HG02973 (cell line): Measurements from ENCODE around the gene CCL28.
"Not testable (repeated sequence)": the region's sequence is repeated elsewhere in the genome, so short reads cannot be mapped to it uniquely, and the experiment has no call there.

Experiments
- ATAC-seq: cut with Tn5 transposase; IDR thresholded peaks from one replicate; pipeline ENCODE4 v1.9.1; 2021; ENCODE audit warnings: moderate library complexity; ENCODE audit not compliant: unreplicated experiment

The CCL28 gene

DNA sequence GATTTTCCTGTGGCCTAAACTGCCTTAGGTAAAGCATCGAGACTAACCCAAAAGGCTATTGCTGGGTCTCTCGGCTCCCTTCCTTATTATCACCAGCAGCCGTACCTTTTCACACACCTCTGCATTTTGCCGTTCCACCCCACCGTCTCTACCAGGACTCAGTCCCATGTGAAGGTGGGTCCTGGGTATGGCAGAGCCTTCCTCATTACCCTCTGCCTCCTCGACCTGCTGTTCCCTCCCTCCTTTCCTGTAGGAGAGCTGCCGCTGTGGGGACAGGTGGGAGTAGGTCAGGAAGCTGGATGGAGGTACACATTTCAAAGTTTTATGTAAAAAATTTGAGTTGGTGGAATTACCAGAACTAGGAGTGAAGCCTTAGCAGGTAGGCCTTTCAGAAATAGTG is 1.8 kb downstream of the CCL28 start:
- no peak for ATAC-seq

DNA sequence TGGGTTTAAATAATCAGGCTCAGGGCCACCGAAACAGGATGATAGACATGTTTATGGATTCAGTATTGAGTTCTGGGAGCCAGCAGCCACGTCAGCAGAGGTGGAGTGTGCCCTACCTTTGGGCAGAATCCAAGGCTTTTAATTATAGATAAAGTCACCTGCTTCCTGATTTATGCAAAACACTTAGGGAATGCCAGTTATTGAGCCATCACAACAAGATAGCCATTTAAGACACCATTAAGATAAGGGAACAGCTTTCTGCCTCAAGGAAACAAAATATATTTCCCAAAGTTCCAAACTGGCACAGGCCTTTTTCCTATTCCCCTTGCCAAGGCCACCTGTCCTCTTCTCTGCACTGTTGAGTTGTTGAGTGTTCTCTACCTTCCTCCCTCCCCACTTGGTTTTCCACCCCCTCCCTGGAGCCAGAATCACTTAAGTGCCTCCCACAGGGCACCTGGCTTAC is 2.4 kb downstream of the CCL28 start:
- ATAC-seq, result no peak

DNA sequence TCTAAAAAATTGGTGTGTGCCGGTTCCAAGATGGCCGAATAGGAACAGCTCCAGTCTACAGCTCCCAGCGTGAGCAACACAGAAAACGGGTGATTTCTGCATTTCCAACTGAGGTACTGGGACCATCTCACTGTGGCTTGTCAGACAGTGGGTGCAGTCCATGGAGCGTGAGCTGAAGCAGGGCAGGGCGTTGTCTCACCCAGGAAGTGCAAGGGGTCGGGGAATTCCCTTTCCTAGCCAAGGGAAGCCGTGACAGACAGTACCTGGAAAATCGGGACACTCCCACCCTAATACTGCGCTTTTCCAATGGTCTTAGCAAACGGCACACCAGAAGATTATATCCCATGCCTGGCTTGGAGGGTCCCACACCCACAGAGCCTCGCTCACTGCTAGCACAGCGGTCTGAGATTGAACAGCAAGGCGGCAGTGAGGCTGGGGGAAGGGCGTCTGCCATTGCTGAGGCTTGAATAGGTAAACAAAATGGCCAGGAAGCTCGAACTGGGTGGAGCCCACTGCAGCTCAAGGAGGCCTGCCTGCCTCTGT is 9.6 kb downstream of the CCL28 start:
- ATAC-seq, result not testable (repeated sequence)

DNA sequence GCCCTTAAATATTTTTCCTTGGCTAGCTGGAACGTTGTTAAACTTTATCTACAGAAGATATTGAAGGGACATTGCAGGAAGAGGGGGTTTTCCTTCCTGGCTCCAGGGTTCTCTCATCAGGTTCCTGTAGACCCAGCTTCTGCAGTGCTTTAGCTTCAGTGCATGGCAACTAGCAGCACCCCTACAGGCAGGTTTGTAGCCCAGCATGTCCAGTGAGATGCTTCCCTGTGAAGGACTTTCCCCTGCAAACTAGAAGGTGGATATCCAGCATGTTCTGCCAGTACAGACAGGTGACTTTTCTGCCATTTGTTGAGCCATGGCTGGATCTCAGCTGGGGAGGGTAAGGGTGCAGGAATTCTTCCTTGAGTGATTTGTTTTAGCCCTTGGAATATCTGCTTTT is 10.4 kb downstream of the CCL28 start:
- ATAC-seq, result no peak

DNA sequence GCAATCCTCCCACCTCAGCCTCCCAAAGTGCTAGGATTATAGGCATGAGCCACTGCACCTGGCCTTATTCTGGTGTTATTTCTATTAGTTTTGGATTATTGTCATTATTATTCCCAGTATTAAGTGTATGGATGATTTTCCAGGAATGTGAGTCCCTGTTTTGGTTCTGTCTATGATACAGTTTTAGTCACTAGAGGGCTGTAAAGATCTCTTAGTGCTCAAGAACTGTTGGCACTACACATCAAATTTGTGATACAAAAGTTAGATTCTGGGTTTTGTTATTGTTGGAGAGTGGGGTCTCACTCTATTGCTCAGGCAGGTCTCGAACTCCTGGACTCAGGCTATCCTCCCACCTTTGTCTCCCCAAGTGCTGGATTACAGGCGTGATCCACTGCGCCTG is 12.1 kb downstream of the CCL28 start:
- ATAC-seq, result no peak

DNA sequence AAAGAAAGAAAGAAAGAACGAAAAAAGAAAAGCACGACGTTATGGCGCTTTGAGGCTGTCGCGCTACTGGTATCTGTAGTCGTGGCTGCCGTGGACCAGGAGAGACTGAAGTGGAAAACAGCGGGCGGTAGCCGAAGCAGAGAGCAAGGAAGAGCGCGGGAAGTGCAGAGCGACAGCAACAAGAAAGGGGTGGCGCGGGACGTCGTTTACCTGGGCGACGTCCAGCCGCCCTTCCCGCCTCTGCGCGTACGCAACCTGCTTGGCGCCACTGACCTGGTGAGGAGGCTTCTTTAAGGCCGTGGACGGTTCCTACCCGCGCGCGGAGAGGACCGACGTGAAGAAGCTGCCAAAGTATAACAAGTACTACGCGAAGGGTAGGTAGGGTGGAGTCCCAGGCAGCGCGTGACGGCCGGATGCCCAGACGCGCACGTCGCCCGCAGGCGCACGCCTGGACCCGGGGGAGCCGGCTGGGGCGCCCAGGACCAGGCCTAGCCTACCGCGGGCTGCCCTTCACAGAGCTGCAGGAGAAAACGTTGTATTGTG is 15.4 kb downstream of the CCL28 start:
- ATAC-seq, result peak; percentile 86

DNA sequence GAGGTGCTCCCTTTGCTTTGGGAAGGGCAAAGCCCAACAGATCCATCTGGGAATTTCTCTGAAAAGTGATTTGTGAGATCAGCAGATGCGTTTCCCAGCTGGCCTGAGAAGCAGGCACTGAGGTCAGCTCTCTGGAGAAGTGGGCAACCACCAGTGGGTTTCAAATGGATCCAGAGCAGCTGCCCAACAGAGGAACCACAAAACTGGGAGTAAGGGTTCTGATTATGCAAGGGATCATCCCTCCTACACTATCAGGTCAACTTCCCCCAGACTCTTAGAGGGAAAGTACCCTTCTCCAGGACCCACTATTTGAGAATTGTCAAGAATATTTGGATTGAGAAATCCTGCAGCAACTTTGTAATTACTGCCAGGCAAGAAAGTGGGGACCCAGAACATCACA is 21.7 kb downstream of the CCL28 start:
- ATAC-seq, result no peak

DNA sequence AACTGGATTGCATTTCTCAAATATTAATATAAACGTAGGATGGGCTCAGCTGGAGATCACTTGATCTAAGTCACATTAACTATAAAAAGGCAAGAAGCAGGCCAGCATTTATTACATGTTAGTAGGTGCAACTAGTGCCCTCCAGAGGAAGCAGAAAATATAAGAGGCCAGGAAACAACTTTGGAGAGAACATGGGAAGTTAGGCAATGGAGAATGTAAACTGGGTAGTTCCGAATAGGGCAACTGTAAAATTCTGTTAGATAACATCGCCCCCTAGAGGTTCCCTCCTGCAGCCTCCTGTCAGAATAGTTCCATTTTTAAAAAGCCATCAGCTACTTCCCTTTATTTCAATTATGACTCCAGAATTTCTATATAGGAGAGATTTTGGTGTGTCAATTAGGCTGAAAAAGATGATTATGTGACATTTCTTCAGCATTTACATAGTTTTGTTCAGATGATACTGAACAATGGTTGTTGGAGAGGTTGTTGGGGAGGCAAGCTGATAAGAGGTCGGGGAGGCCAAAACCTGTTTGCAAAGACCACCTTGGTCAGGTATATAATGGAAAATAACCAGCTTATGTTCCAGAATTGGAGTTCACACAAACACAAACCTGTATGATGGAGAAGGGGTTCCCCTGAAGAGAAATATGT is 22.4 kb downstream of the CCL28 start:
- no peak for ATAC-seq

DNA sequence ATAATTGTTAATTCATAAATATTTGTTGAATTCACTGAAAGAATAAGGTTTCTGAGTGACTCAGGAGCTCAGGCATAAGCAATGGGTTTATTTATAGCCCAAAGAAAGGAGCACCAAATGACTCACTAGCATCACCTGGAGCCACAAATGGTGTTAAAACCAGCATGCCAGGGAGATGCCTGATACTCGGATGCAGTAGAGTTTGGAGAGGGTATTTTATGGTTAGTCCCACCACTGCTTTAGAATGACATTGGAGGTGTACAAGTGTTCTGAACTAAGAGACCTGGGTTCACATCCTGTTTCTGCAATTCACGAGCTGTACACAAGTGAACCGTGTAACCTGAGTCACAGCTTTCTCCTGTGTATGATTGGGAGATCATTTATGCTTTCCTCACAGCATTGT is 25.2 kb downstream of the CCL28 start:
- ATAC-seq, result peak; percentile 55

DNA sequence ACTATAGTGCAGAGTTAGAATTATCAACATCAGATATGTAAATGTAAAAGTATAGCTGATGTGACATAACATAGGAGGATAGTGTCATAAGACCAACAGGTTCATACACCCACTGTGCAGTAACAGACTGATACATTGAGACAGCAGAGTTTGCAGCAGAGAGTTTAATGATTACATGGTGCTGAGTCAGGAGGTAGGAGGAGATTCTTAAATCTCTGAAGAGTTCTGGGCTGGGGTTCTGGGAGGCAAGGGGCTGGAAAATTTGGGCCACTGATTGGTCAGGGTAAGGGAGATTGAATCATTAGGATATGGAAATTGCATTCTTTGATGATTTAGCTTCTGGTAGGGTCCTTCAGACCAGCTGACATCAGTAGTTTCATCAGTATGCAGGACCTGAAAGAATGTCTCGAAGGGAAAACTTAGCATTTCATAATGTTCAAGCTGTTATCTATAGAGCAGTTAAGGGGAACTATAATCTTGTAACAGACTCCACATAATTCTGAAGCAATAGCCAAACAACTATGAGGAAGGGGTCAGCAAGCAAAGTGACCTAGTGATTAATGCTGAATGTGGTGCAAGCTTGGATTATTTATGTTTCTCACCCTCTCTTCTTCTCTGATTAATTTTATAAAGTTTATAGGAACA is 35.6 kb downstream of the CCL28 start:
- ATAC-seq, result no peak

DNA sequence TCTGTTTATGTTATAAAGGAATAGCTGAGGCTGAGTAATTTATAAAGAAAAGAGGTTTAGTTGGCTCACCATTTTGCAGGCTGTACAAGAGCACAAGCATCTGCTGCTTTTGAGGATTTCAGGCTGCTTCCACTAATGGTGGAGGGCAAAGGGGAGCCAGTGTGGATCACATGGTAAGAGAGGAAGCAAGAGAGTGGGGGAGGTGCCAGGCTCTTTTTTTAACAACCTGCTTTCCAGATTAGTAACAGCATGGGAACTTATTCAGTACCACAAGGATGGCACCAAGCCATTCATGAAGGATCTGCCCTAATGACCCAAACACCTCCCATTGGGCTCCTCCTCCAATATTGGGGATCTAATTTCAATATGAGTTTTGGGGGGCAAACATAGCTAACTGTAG is 40.4 kb downstream of the CCL28 start:
- ATAC-seq, result no peak

DNA sequence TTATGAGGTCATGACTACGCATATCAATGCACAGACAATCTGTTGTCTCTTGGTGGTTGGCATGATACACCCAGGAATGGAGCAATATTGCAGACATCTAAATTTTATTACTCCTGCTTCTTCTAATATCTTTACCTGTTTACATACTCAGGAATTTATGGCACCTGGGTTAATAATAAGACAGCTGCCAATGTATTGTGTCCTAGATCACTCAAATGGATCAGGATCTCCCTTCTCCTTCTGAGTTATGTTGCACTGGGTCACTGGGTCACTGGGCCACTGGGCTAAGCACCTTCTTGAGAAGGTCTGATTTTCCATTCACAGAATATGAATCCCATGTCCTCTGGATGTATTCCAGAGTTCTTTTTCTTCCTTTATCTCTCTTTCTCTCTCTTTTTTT is 41.8 kb downstream of the CCL28 start:
- no peak for ATAC-seq

DNA sequence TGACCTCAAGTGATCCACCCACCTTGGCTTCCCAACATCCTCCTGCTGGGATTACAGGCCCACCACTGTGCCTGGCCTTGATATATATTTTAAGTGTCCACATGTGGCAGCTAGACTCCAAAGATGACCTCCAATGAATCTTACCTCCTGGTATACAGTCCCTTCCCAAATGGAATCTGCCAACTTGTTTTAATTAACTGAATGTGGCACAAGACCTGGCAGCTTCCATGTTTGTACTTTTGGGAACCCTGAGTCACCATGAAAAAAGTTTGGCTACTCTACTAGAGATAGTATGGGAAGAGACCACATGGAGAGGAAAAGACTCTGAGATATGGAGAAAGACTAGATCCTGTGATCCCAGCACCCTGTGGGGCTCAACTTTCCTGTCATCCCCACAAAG is 42.5 kb downstream of the CCL28 start:
- ATAC-seq, result no peak

DNA sequence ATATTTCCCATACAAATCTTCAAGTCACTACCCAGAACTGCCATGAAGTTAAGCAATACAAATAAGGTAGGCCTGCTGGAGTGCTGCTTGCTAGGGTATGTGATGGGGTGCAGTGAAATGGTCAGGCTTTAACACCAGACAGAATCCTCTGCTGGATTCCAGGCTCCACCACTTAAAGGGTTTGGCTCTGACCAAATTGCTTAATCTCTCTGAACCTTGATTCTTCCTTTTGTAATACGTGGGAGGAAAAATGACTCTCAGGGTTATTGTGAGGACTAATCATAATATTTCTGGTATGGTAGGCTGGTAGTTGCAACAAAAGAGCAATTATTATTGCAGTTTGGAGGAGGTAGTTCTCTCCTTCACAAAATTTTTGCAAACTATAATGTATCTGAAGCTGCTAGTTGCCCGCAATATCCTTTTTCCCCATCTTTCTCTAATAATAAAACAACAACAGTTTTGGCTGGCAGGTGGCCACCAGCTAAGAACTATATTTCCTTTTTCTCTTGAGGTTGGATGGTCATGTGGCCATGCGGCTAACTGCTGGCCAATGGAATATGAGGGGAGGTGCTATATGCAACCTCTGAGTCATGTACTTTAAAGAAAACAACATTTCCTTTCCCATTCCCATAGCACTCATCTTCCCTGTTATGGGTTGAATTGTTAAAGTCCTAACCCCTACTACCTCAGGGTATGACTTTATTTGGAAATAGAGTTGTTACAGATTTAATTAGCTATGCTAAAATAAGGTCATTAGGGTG is 44.1 kb downstream of the CCL28 start:
- no peak for ATAC-seq

DNA sequence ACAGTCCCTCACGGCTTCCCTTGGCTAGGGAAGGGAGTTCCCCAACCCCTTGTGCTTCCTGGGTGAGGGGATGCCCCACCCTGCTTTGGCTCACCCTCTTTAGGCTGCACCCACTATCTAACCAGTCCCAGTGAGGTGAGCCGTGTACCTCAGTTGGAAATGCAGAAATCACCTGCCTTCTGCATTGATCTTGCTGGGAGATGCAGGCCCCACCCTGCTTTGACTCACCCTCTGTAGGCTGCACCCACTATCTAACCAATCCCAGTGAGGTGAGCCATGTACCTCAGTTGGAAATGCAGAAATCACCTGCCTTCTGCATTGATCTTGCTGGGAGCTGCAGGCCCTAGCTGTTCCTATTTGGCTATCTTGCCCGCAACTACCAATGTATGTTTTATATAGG is 44.7 kb downstream of the CCL28 start:
- no peak for ATAC-seq

DNA sequence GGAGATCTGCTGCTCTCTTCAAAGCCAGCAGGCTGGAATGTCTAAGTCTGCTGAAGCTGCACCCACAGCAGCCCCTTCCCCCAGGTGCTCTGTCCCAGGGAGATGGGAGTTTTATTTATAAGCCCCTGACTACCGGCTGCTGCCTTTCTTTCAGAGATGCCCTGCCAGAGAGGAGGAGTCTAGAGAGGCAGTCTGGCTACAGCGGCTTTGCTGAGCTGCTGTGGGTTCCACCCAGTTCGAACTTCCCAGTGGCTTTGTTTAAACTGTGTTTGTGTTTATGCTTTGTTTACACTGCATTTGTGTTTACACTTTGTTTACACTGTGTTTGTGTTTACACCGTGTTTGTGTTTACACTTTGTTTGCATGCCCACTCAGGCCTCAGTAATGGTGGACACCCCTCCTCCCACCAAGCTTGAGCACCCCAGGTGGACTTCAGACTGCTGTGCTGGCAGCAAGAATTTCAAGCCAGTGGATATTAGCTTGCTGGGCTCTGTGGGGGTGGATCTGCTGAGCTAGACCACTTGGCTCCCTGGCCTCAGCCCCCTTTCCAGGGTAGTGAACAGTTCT is 45.4 kb downstream of the CCL28 start:
- not testable (repeated sequence) for ATAC-seq

DNA sequence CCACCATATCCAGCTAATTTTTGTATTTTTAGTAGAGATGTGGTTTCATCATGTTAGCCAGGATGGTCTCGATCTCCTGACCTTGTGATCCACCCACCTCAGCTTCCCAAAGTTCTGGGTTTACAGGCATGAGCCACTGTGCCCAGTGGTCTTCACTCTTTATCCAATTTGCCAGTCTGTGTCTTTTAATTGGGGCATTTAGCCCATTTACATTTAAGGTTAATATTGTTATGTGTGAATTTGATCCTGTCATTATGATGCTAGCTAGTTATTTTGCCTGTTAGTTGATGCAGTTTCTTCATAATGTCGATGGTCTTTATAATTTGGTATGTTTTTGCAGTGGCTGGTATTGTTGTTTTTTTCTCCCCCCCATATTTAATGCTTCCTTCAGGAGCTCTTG is 47.0 kb downstream of the CCL28 start:
- ATAC-seq, result not testable (repeated sequence)

DNA sequence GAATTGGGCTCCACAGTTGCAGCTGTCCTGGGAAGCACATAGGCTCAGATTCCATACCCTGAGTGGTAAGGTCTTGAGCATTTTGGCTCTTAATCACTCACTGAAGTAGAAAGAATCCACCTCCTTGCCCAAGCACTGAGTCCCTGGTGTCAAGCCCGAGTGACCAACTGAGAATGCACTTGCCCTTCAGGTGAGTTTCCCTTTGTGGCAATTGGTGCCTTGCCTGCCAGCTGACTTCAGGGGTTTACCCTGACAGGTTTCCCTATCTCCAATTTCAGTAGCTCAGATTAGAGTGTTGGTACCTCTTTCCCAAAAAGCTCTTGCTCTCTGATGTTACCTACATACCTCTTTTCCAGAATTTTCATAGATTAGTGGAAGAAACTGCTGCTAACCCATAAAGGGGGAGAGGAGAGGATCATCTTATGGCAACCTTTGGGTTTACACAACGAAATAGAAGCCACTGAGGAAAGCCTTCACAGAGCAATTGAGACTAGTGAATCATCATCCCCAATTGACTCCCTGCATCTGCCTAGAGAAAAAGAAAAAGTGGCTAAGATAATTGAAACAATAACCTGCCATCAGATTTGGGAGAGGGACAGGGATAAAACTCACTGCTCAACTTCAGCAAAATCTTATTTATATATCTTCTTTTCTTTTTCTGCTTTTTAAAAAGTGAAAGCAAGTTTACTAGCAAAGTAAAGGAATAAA is 48.6 kb downstream of the CCL28 start:
- ATAC-seq, result no peak

DNA sequence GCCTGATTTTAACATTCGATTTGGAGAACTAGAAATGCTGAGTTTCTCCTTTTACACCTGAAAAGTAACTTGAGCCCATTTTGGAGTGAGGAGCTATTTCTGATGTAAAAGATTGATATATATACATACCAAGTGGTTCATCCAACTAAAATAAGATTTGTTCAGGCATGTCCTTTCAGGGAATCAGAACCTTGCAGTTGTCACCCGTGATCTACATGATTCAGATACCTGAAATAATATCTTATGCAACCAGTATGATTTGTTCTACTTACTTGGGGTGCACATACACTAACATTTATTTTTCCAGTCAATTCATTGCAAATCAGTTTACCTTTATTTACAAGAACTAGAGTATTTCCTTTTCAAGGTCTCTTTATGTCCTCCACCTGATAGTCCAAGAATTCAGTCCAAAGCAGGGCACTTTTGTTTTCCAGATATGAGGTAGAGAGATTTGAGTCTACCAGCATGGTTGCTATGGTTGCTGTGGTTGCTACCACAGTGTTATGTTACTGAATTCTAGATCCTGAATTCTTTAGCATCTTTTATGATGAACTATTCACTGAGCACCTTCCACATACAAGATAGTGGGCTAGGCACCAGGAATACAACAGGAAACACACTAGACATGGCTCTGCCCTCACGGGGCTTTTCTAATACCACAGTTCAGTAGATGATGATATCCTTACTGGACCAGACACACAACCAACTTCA is 49.3 kb downstream of the CCL28 start:
- no peak for ATAC-seq

DNA sequence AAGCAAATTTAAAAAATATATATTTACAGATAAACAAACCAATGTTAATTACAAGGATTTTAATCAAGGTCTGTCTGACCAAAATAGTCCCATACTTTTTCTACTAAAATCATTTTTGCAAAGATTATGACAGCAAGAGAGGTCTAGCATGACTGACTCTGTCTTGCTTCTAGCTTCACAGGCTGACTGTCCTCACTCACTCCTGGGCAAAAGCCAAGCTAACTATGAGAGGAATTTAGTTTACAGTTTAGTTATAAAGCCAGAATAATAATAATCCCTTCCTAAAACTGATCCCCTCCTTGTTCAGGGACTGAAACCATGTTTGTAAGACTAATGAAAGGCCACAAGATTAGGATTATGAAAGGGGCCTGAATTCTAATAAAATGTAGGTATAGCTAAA is 53.5 kb downstream of the CCL28 start:
- no peak for ATAC-seq
